Measurements from ENCODE around the gene KCNK1.
"Not testable (repeated sequence)": the region's sequence is repeated elsewhere in the genome, so short reads cannot be mapped to it uniquely, and the experiment has no call there.

The KCNK1 gene

DNA sequence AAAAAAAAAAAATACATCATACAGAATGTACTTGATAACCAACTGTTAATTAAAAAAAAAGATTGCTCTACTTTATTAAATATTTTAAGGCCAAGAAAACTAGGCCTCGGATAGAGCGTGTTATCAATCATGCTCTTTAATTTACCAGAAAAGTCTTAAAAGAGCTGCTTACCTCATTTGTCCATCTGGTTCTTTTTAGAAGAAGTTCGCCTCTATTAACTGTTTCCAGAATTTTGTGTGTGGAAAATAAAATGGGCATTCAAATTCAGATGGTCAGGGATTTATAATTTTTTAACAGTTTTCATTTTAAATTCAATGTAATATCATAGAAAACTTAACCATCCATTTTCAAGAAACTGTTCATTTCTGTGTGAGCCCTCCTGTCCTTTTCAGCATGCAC is 53.8 kb downstream of the KCNK1 start:
- no peak for DNase-seq (ENCODE audit: low read depth)

DNA sequence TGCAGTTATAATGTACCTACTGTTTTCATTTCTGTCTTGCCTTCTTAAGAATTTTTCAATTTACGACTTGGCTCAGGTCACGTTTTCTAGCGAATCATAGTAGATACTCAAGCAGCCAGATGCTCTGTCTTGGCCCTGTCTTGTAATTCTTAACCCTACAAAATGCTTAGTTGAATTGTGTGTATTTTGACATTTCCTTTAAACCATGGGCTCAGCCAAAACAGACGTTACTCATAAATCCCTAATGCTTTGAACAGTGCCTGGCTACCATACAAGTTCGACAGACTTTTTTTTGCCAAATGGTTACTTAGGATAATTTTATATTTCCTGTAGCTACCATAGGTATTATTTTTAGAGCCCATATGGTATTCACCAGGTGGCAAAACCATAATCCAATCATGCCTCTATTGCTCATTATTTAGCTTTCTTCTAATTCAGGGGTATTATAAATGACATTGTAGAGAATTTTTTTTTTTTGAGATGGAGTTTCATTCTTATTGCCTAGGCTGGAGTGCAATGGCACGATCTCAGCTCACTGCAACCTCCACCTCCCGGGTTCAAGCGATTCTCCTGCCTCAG is 54.3 kb downstream of the KCNK1 start:
- no peak for DNase-seq (ENCODE audit: low read depth)

DNA sequence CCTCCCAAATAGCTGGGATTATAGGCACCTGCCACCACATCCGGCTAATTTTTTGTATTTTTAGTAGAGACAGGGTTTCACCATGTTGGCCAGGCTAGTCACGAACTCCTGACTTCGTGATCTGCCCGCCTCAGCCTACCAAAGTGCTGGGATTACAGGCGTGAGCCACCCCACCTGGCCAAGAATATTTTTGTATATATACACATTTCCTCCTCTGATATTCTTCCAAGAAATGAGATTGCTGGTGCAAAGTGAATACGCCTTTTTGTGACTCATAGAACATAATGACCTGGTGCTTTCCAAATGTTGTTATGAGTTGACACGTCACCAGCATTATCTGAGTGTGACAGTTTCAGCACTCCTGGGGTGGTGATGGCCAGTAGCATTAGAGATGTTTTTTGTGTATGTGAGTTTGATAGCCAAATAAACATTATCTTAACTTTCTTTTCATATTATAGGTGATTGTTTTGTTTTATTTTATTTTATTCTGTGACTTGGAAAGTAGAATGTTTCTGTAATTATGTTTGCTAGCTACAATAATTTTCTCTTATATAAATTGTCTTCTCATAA is 54.9 kb downstream of the KCNK1 start:
- DNase-seq (ENCODE audit: low read depth), result peak; percentile 54

DNA sequence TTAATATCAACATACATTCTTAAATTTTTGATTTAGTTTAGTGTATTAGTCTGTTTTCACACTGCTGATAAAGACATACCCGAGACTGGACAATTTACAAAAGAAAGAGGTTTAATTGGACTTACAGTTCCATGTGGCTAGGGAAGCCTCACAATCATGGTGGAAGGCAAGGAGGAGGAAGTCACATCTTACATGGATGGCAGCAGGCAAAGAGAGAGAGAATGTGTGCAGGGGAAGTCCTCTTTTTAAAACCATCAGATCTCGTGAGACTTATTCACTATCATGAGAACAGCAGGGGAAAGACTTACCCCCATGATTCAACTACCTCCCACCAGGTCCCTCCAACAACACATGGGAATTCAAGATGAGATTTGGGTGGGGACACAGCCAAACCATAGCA is 56.5 kb downstream of the KCNK1 start:
- DNase-seq (ENCODE audit: low read depth), result not testable (repeated sequence)

DNA sequence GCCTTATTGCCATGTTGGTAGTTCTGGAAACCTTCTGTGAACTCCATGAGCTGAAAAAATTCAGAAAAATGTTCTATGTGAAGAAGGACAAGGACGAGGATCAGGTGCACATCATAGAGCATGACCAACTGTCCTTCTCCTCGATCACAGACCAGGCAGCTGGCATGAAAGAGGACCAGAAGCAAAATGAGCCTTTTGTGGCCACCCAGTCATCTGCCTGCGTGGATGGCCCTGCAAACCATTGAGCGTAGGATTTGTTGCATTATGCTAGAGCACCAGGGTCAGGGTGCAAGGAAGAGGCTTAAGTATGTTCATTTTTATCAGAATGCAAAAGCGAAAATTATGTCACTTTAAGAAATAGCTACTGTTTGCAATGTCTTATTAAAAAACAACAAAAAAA is 57.4 kb downstream of the KCNK1 start:
- no peak for DNase-seq (ENCODE audit: low read depth)

DNA sequence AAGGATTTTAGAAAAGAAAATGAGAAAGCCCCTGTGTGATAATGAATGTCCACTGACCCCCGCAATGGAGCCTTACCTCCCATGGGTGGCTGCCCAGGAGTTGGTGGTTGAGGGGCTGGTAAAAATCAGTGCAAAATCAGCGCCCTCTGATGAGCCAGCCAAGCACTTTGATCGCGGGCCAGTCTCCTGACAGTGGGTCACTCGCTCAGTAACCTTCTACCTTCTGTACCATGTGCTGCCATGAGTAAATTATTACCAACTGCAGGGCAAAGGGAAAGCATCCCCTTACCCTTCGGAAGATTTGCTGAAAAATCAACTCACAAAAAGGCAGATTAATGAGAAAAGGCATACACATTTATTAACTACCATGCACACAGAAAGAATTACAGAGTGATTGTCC is 58.8 kb downstream of the KCNK1 start:
- DNase-seq (ENCODE audit: low read depth), result no peak

DNA sequence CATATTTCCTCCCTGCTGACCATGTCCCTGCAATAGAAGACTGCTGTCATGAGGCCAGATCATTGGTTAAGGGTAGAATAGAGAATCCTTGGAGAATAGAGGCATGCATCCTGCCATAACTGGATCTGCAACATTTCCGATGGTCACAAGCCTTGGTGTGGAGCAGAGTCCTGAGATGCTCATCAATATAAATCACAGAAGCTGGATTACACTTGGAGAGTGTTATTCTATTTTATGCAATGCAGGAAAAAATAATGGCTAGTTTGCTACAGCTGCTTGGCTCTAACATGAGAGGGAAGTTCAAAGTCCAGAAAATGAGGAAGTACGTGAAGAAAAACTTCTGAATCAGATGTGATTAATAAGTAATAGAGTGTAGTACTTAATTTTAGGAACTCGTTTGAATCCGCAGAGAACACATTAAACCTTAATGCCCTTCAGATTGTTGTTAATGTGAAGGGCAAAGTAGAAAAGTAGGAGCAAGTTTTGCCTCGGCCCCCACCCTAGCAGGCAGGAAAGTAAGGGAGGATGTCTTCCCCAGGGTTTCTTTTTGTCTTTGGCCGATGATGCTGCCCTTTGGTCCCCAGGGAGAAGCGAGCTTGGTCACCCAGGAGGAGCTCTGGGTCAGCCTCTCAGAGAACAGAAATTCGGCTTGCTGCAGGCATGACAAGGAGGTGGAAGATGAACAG is 59.5 kb downstream of the KCNK1 start:
- DNase-seq (ENCODE audit: low read depth), result no peak

DNA sequence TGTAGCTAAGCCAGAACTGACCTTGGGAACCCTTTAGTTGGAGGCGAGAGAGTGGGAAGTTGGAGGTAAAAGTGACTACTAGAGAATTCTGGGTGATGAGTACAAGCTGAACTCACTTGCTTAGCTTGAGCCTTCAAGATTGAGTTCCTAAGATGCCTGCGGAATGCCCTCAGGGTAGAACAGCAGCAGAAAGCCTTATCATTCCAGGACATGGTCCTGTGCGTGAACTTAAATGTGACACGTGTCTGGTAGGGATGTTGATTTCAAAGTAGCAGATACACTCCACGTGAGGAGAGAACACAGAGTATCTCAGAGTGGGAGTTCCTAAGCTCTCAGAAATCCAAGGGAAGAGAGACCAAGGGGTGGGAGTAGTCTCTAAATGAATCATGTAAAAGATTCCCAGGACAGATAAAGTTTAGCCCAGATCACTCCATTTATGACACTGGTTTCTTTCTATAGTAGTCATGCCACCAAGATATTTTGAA is 60.1 kb downstream of the KCNK1 start:
- peak; percentile 90 for DNase-seq (ENCODE audit: low read depth)

DNA sequence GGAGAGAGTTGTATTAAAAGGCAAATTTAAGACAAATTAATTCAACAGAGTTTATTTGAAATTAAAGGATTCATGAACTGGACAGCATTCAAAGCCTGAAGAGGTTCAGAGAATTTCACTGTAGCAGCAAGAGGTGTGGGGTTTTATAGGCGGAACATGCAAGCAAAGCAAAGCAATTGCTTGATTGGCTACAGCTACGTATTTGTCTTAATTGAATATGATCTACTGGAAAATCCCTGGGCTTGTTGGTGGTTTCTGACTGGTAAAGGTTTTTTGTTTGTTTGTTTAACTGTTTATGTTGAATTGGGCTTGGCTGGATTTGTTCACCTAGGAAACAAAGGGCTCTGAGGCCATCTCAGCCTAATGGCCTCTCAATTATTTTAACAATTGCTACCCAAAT is 61.5 kb downstream of the KCNK1 start:
- no peak for DNase-seq (ENCODE audit: low read depth)

DNA sequence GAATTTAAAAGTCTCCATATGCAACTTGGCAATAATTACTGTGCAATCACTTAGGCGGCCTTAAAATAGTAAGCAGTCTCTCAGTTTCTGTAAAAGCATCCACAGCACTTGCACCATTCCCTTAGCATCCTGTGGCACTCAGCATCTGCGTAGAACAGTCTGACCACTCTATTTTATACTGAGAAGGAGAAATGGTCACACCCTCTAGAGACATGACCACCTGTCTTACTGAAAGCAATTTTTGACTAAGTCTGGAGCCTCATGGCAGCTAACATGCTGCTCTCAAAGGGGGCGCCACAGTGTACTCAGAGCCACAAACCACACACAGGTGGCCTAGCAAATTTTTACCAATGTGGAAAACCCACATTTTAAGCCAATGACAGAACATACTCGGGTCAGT is 62.0 kb downstream of the KCNK1 start:
- DNase-seq (ENCODE audit: low read depth), result no peak

DNA sequence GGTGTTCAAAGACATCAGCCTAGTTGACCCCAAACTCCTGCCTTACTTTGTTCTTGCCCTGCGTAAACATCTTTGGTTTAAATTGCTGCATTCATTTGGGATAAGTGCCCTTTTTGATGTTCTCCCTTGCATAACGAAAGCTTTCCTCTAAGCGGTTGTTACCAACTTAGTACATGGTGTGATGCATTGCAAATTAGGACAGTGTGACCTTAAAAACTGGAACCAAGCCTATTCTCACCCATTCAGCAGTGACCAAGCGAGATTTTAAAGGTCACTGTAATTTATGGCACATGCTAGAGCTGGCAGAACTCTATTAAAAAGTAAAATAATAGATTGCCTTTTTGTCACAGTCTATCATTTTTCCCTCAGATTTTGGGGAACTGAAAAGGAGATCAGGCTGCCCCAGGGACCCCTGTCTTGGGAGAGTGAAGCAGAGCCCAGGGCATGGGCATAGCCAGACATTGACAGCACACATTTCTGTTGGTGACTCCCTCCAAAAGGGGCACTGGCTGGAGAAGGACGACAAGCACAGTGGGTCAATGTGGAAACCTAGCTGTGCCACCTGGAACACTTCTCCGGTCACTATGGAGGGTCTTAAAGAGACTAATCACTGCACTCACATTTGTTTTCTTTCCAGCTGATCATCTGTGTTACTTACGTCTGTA is 63.9 kb downstream of the KCNK1 start:
- DNase-seq (ENCODE audit: low read depth), result no peak

DNA sequence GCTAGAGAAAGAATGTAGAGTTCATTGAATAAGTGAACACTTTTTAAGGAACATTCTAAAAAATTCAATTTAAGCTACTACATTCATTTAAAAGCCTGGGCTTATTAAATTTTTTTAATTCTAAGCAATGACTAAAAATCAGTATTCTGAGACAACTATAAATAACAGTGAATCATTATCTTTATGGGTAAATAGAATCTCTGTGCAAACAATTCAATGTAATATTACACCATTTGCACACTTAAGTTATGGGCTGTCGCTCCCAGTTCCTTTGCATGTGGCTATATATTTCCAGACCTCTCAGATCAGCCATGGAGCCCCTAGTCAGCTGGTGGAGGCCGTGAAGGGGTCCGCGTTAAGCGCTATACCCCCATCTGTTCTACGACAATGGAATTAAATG is 65.1 kb downstream of the KCNK1 start:
- no peak for DNase-seq (ENCODE audit: low read depth)

DNA sequence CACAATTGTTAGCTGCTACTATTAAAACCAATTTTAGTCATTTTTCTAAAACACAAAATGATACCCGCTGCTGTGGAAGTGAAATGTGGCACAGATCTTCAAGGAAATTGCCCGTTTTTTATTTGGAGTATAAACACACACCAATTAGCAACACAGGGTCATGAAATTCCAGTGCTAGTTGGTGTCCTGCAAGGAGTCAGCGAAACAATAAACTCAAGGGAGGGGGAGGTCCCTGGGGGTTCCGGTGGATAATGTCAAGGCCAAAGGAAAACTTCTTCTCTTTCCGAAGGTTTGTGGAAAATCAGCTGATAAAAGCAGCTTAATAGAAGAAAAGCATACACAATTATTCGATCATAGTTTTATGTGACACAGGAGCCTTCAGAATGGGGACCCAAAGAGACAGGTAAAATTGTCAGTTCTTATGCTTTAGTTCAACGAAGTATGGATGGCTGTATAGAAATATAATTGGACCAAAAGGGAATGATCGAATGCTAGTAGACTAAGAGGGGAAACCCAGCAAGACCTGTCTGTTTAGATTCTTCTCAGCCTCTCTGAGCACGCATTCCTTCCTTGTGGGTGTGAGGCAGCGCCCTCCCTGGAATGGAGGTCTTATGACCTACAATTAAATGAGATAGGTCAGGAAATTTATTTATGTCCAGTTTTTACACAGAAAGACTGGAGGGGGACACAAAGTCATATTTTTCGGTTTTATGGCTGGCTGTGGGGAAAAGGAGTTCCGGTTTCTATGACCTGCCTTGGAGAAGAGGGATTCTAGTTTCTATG is 65.9 kb downstream of the KCNK1 start:
- DNase-seq (ENCODE audit: low read depth), result no peak

DNA sequence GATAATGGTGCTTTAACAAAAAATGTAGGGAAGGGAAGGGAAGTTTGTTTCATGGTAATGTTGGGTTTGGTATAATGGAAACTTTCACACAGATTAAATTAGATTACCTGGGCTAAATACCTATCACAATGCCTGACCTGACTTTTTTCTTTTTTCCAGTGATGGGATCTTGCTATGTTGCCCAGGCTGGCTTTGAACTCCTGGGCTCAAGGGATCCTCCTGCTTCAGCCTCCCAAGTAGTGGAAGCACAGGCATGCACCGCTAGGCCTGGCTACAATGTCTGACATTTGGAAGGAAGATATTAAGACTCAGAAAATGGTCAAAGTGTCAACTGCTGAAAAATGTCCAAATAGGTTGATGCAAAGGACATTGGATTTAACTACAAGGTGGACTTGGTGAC is 67.4 kb downstream of the KCNK1 start:
- no peak for DNase-seq (ENCODE audit: low read depth)

DNA sequence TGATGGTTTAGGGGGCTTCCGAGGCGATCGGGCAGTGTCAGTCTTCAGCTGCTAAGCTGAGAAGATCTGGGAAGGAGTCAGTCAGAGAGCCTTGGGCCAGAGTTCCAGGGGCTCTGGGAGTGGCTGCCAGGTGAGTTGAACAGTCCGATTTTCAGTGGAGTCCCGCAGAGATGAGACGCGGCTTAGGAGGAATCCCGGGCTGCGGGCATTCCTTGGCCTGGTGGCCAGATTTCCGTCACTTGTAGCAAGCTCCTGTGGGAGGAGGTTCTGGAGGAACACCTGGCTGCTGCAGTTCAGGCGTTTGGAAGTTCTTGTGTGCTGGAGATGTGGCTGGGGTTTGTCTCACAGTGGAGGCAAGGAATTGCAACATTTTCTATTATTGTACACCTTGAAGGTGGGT is 72.7 kb downstream of the KCNK1 start:
- DNase-seq (ENCODE audit: low read depth), result not testable (repeated sequence)

DNA sequence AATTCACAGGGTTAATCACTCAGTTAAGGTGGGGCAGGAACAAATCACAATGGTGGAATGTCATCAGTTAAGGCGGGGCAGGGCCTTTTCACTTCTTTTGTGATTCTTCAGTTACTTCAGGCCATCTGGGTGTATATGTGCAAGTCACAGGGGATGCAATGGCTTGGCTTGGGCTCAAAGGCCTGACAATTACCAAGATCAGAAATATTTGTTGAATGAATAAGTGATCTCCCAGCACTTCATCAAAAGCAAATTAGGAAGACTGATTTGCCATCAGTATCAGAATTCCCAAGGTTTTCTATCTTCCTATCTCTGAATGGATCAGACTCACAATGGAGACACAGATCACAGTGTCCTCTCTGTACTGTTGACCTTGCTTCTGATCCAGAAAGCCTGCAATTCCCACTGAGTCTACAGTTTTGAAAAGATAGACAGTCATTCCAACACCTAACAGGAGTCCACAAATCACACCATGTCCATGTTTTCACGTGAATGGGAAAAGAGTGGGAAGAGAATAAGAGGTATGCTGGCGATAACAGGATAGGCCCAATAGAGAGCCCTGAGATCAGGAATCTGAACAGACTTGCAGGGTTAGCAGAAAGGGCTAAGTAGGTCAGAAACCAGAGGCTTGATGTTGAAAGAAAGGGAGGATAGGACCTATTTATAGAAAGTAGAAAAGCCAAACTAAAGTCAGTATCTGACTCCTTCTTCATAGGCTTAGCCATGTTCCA is 75.3 kb downstream of the KCNK1 start:
- no peak for DNase-seq (ENCODE audit: low read depth)

DNA sequence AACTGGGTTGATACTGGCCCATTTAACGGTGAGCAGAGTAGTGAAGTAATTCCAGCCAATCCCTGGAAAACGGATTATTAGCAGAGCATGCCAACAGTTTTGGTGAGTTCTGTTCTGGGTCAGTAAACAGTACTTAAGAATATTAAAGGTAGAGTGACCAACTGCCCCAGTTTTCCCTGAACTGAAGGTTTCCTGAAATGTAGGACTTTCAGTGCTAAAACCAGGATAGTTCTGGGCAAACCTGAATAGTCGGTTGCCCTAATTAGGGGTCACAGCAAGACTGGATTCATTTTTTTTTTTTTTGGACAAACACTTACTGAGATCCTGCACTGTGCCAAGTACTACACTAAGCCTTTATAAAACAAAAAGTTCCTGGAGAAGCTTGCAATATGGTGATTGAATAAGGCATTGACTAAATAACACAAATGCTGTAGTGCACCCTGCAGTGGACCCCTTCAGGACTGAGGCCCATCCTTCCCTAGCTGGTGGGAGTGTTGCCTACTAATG is 75.9 kb downstream of the KCNK1 start:
- DNase-seq (ENCODE audit: low read depth), result no peak

DNA sequence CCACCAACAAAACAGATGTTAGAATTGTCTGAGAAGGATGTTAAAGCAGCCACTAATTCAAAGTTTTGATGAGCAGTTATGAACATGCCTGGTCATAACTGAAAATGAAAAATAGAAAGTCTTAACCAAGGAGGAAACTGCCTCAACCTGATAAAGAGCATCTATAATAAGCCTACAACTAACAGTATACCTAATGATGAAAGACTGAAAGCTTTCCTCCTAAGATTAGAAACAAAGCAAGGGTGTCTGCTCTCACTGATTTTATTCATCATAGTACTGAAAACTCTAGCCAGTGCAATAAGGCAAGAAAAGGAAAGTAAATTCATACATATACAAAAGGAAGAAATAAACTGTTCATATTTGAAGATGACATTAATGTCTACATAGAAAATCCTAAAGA is 82.0 kb downstream of the KCNK1 start:
- no peak for DNase-seq (ENCODE audit: low read depth)

DNA sequence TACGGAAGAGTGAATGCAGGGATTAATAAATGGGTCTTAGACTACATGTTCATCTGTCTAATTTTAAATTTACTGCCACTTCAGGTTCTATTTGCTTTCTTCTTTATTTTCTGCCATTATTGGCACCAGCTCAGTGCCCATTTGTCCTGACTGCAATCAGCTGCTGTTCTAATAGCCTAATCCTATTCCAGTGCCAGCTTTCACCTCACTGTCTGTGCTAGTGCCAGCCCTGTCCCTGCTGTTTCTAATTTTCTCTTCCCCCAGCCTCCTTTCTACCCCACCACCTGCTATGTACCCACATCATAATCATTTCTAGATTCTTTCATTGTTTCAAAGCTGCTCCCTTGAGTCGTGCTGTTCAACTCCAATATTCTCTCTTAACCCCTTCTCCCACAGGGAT is 86.4 kb downstream of the KCNK1 start:
- no peak for DNase-seq (ENCODE audit: low read depth)

DNA sequence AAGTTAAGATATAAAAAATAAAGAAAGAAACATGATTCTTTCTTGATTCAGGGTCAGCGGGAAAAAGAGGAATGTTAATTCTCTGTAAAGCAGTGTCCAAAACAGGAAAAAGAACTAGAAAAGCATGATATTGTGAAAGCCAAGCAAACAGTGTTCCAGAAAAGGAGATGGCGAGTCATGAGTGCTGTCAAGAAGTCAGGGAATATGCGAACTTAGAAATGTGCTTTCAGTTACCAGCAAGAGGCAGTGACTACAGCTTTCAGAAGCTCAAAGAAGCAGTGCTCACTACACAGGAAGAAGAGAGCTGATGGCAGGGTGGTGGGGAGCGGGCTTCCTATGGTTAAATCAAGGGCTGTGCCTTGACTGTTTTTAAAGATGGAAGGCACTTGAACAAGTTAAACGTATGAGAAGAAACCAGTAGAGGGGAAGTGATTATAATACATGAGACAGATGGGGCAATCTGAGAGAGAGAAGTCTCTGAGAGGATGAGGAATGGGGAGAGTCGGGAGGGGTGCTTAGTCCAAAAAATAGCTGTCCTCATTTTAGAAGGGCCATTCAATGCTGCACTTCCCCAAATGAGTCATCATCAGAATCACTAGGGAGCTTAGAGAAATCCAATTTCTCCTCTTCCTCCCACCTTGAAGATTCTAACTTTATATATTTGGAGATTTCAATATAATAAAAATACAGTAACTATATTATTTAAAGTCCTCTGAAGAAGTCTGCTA is 90.4 kb downstream of the KCNK1 start:
- peak; percentile 26 for DNase-seq (ENCODE audit: low read depth)

All from EH (cell line).